Measurements from ENCODE around the gene VSIG10. TPM values are rescaled to one million over a fixed set of nuclear protein-coding genes. Genes with fewer than 3 reads are reported as not detected.
A peak's percentile ranks its signal among the peaks of the same experiment; 100 is the strongest.

Gene VSIG10
- total RNA-seq, 1 experiment from 2014 or later = 18.0 TPM

DNA sequence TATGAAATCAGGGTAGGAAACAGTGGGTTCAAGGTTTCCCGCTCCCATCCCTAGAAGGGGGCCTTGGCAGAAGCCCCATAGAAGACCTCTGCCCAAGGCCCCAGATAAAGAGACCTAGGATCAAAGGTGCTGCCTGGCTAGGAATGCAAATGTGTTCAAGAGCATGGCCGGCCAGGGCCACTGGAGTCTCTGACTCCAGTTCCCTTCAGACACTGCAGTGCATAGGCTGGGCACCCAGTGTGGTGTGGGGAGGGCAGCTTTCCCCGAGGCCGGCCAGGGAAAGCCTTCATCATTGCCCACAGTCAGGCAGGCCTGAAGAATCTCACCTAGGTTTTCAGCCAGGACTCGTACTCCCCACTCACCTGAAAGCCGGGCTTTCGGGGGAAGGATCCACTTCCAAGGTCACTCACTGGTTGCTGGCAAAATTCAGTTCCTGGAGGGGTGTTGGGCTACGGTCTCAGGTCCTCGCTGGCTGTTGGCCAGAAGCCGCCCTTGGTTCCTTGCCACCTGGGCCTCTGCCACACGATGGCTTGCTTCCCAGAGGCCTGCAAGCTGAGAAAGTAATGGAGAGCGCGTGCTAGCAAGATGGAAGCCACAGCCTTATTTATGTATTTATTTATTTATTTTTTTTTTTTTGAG, 22.4 kb upstream of the VSIG10 start:
- DNase-seq = no peak
- H3K27ac ChIP-seq = no peak overlapping the region
- H3K4me3 ChIP-seq = no peak overlapping the region
- H3K9me3 ChIP-seq (replicated peaks) = no peaks in the 10 kb centered on the region
- H3K27me3 ChIP-seq = no peaks in the 10 kb centered on the region
- H3K36me3 ChIP-seq = no peaks in the 10 kb centered on the region
- no peaks in the 10 kb centered on the region for H3K4me1 ChIP-seq

GRCh38 chr12:118125743-118126118, 21.9 kb upstream of the VSIG10 start:
- H3K27ac ChIP-seq = no peak overlapping the region
- H3K9me3 ChIP-seq (replicated peaks) = no peaks in the 10 kb centered on the region
- DNase-seq = no peak
- no peaks in the 10 kb centered on the region for H3K27me3 ChIP-seq
- peaks cover under 1% of the 10 kb centered on the region for H3K4me1 ChIP-seq
- no peak overlapping the region for H3K4me3 ChIP-seq
- no peaks in the 10 kb centered on the region for H3K36me3 ChIP-seq

DNA sequence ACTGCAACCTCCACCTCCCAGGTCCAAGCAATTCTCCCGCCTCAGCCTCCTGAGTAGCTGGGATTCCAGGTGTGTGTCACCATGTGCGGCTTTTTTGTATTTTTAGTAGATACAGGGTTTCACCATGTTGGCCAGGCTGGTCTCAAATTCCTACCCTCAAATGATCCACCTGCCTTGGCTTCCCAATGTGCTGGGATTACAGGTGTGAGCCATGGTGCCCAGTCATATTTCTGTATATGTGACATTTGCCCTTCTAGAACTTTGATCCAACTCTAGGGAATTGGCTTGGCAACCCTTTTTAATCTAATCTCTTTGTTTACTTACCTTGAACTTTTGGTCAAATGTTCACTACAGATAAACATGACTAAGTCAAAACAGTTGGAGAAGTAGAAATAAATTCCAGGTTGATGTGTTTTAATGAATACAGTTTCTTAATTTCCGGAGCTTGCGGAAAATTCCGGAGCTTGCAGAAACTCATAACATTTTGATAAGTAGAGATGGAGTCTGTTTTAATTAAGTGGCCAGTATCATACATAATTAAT, 20.6 kb upstream of the VSIG10 start:
- Histone ChIP-seq H3K27me3 (no peaks in the 10 kb centered on the region), H3K4me1 (peaks cover 5% of the 10 kb centered on the region), H3K9me3 (replicated peaks) (no peaks in the 10 kb centered on the region), H3K4me3 (no peak overlapping the region), H3K36me3 (no peaks in the 10 kb centered on the region), H3K27ac (no peak overlapping the region)
- no peak for DNase-seq

GRCh38 chr12:118122264-118122663, 18.5 kb upstream of the VSIG10 start:
- Histone ChIP-seq H3K9me3 (replicated peaks) (no peaks in the 10 kb centered on the region), H3K27me3 (no peaks in the 10 kb centered on the region), H3K4me1 (peaks cover 5% of the 10 kb centered on the region), H3K36me3 (no peaks in the 10 kb centered on the region), H3K27ac (no peak overlapping the region), H3K4me3 (no peak overlapping the region)
- DNase-seq = no peak

DNA sequence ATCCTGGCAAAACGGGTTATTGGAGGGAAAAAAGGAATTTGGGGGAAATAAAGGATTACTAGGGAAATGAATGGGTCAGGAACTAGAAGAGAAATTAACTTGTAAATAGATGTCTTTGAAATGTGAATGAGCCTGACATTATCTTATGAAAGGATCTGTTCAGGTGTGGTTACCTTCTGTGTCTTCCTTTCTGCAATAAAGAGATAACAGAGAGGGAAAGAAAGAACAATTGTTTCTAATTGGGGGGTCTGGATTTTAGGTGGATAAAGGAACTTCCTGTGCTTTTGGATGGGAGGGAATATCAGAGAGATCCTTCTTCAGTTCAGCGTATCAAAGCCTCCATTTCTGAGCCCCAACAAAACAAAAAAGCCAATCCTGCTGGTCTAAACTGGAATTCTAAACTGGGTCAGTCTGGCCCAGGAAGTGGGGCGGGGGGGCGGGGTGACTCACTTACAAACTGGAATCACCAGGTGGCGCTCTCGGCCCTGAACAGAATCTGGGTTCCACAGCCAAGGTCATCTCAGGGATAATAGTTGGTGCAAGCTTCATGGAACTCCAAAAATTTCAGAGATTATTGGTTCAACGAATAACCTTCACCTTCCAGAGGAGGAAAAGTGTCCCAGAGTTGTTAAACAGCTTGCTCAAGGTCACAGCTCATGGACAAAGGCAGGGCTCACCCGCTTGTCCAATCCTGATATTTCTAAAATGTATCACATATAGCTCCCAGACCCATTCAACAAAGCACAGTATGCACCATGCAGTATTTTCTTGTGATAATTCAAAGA, 17.0 kb upstream of the VSIG10 start:
- no peaks in the 10 kb centered on the region for H3K27me3 ChIP-seq
- peaks cover 5% of the 10 kb centered on the region for H3K4me1 ChIP-seq
- DNase-seq = peak; percentile 64 to 82
- no peak overlapping the region; the same call in 1 of the 2 replicates for H3K27ac ChIP-seq
- H3K4me3 ChIP-seq = no peak overlapping the region
- no peaks in the 10 kb centered on the region for H3K9me3 ChIP-seq (replicated peaks)
- H3K36me3 ChIP-seq = no peaks in the 10 kb centered on the region

DNA sequence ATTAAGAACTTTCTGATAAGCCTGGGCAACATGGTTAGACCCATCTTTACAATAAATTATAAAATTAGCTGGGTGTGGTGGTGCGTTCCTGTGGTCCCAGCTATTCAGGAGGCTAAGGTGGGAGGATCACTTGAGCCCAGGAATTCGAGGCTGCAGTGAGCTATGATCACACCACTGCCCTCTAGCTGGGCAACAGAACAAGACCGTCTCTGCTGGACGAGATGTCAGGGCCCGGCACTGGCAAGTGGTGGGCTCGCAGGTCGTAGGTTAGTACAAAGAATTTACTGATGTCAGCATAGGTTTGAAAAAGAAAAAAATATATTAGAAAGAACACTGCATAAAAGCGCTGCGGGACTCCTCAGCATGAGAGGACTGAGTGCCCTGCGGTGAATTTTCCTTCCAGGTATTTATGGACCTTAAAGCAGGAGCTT, 15.7 kb upstream of the VSIG10 start:
- Histone ChIP-seq H3K4me1 (peaks cover 5% of the 10 kb centered on the region), H3K27ac (no peak overlapping the region), H3K4me3 (no peak overlapping the region), H3K9me3 (replicated peaks) (no peaks in the 10 kb centered on the region), H3K36me3 (no peaks in the 10 kb centered on the region), H3K27me3 (no peaks in the 10 kb centered on the region)
- DNase-seq = no peak

DNA sequence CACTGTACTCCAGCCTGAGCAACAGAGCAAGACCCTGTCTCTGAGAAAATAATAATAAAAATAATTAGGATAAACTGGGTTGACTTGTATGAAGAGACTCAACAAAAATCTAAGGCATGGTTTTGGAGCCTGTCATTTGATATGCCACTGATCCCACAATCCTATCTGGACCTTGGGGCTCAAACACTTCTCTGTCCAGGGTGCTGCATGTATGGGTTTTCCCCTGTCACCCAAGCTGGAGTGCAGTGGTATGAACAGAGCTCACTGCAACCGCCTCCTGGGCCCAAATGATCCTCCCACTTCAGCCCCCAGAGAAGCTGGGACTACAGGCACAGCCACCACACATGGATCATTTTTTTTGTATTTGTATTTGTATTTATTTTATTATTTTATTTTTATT, 5.3 kb upstream of the VSIG10 start:
- Histone ChIP-seq H3K9me3 (replicated peaks) (no peaks in the 10 kb centered on the region), H3K4me3 (no peak overlapping the region), H3K4me1 (no peaks in the 10 kb centered on the region), H3K36me3 (no peaks in the 10 kb centered on the region), H3K27ac (no peak overlapping the region), H3K27me3 (no peaks in the 10 kb centered on the region)
- peak; percentile 16 to 45 for DNase-seq

DNA sequence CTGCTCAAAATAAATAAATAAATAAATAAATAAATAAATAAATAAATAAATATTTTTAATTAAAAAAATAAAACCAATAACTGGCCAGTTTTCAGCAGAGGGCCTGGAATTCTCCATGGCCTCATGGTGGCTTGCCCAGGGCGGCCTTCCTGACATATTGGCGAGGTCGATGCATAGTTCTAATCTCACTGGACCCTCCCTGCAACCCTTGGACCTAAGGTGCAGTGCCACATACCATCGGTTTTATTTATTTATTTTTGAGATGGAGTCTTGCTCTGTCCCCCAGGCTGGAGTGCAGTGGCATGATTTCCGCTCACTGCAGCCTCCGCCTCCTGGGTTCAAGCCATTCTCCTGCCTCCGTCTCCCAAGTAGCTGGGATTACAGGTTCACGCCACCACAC, 3.9 kb upstream of the VSIG10 start:
- H3K27me3 ChIP-seq = no peaks in the 10 kb centered on the region
- no peak for DNase-seq
- H3K27ac ChIP-seq = no peak overlapping the region

DNA sequence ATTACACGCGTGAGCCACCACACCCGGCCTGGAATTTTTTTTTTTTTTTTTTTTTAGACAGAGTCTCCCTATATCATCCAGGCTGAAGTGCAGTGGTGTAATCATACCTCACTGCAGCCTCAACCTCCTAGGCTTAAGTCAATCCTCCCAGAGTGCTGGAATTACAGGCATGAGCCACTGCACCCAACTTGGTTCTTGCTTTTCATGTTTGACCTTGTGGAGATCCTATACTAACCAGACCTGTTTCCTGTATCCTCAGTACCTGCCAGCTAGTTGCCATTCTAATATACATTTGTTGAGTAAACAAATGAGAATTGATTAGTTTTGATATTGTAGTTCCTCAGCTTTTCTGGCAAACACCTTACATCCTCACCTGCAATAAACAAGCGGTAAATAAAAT, 3.2 kb upstream of the VSIG10 start:
- H3K36me3 ChIP-seq = no peaks in the 10 kb centered on the region
- H3K9me3 ChIP-seq (replicated peaks) = no peaks in the 10 kb centered on the region
- no peak for DNase-seq
- no peaks in the 10 kb centered on the region for H3K4me1 ChIP-seq
- no peaks in the 10 kb centered on the region for H3K27me3 ChIP-seq
- no peak overlapping the region for H3K27ac ChIP-seq
- no peak overlapping the region for H3K4me3 ChIP-seq

More for the DNA sequence above, 3.9 kb upstream of the VSIG10 start:
- no peaks in the 10 kb centered on the region for H3K9me3 ChIP-seq (replicated peaks)
- H3K4me3 ChIP-seq = no peak overlapping the region
- H3K36me3 ChIP-seq = no peaks in the 10 kb centered on the region
- H3K4me1 ChIP-seq = no peaks in the 10 kb centered on the region

DNA sequence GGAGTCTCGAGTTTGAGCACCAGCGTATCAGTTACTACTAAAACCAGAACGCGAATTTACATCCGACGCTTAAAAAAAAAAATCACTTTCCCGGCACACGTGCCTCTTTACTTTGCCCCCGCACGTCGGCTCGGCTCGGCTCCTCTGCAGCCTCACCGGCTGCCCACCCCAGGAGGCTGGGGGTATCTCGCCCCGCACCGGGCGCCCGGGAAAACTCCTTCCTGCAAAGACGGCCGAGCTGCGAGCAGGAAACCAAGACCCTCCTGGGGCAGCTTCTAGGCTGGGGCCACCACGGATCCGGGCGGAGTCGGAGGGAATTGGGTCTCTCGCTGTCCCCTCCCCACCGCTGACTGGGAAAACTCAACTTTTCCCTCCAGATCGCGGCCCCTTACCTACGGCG, 610 bp downstream of the VSIG10 start:
- no peaks in the 10 kb centered on the region for H3K27me3 ChIP-seq
- peak; percentile 39 to 47 for DNase-seq
- H3K4me3 ChIP-seq = peak overlapping the region; percentile 80
- no peaks in the 10 kb centered on the region for H3K9me3 ChIP-seq (replicated peaks)
- H3K4me1 ChIP-seq = no peaks in the 10 kb centered on the region
- no peaks in the 10 kb centered on the region for H3K36me3 ChIP-seq
- peak overlapping the region; percentile 65 for H3K27ac ChIP-seq

DNA sequence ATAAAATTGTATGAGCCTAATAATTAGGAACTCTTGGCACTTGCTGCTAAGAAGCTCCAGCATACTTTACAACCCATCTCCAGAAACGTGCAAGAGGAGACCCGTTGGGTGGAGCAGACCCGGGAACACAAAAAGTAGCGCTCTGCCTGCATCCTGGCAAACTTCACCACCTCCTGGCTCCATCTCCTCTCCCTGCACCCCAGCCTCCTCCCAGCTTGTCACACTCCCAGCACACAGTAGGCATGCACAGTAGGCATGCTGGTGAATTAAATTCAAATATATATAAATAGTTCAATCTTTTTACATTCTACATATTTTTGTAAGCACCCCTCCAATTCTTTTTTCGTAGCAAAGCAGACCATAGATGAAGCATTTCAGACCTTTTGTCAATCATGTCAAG, 1.2 kb downstream of the VSIG10 start:
- DNase-seq = no peak
- Histone ChIP-seq H3K9me3 (replicated peaks) (no peaks in the 10 kb centered on the region), H3K36me3 (no peaks in the 10 kb centered on the region), H3K4me1 (no peaks in the 10 kb centered on the region), H3K4me3 (peak overlapping the region; percentile 80), H3K27ac (no peak overlapping the region), H3K27me3 (no peaks in the 10 kb centered on the region)

- H3K36me3 ChIP-seq = no peaks in the 10 kb centered on the region
- peak; percentile 29 to 35 for DNase-seq
- no peaks in the 10 kb centered on the region for H3K9me3 ChIP-seq (replicated peaks)
- H3K4me3 ChIP-seq = no peak overlapping the region
- no peaks in the 10 kb centered on the region for H3K27me3 ChIP-seq
- H3K27ac ChIP-seq = no peak overlapping the region
- no peaks in the 10 kb centered on the region for H3K4me1 ChIP-seq
Measured at GRCh38 chr12:118102070-118102469, 1.7 kb downstream of the VSIG10 start.

DNA sequence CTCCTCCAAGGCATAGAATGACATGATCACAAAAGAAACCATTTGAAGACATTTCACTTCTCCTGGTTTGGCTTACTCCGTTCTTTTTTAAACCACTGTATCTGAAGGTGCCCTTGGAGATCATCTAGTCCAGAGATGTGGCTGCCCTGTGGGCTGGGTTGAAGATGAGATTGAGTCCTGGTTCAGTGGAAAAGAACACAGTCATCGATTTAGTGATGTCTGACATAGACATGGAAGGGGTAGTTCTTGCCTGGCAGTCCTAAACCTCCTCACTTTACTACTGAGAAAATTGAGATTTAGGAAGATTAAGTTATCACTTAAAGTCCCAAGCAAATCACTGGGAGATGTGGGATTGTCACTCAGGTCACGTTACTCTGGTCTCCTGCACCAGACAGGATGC, 2.8 kb downstream of the VSIG10 start:
- Histone ChIP-seq H3K4me1 (no peaks in the 10 kb centered on the region), H3K36me3 (no peaks in the 10 kb centered on the region), H3K27me3 (no peaks in the 10 kb centered on the region), H3K27ac (no peak overlapping the region), H3K4me3 (no peak overlapping the region), H3K9me3 (replicated peaks) (no peaks in the 10 kb centered on the region)
- no peak for DNase-seq

GRCh38 chr12:118098911-118099671, 4.7 kb downstream of the VSIG10 start:
- Histone ChIP-seq H3K27me3 (no peaks in the 10 kb centered on the region), H3K27ac (no peak overlapping the region), H3K4me1 (no peaks in the 10 kb centered on the region), H3K36me3 (no peaks in the 10 kb centered on the region), H3K9me3 (replicated peaks) (no peaks in the 10 kb centered on the region), H3K4me3 (no peak overlapping the region)
- DNase-seq = peak in 1 of 2 experiments; percentile 5

DNA sequence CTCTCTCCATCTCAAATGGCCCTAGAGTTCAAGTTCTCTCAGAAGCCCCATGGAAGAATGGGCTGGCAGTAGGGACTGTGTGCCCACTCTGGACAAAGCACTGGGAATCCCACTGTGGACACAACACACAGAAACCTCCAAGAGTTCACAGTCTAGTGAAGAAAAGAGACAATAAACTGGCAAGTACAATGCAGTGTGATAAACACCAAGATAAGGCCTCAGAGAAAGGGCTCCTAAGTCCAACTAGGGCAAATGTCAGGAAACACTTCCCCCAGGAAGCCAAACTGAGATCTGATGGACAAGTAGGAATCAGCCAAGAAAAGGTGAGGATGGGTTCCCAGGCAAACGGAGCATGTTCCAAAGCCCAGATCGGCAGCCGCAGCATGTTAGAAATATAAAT, 5.4 kb downstream of the VSIG10 start:
- Histone ChIP-seq H3K9me3 (replicated peaks) (no peaks in the 10 kb centered on the region), H3K4me1 (no peaks in the 10 kb centered on the region)
- no peak for DNase-seq

More for the DNA sequence above, 5.4 kb downstream of the VSIG10 start:
- Histone ChIP-seq H3K27me3 (no peaks in the 10 kb centered on the region), H3K4me3 (no peak overlapping the region), H3K36me3 (no peaks in the 10 kb centered on the region), H3K27ac (no peak overlapping the region)
